GM12874 (cell line): ENCODE data around the gene IL15.

Experiments used
- TF ChIP-seq, protein P1 (sequence below): IDR thresholded peaks from 2 replicates; pipeline ENCODE4 v1.5.1; 2011; ENCODE audit warnings: low read depth, mild to moderate bottlenecking, control low read depth, low read length, moderate library complexity; ENCODE audit not compliant: insufficient read depth

The IL15 gene

DNA sequence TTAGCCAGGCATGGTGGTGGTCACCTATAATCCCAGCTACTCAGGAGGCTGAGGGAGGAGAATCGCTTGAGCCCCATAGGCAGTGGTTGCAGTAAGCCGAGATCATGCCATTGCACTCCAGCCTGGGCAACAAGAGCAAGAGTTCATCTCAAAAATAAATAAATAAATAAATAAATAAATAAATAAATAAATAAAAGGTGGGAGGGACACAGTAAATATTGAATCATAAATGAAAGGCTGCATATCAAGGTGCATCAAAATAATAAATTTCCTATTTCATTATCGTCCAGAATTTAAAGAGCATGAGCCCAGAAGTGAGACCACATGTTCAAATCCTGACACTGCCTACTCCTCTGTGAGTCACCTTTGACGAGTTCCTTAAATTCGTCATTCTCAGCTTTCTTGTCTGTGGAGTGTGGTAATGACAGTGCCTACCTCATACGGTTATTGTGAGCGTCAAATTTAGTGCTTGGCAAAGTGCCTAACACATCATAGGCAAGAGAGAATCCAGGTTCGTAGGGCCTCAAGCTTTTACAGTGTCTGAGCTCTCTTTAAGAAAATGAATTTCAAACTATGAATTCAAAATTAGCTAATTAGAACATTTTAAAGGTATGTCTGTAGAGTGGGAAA is 49.9 kb downstream of the IL15 start:
- TF ChIP-seq, protein P1, sequence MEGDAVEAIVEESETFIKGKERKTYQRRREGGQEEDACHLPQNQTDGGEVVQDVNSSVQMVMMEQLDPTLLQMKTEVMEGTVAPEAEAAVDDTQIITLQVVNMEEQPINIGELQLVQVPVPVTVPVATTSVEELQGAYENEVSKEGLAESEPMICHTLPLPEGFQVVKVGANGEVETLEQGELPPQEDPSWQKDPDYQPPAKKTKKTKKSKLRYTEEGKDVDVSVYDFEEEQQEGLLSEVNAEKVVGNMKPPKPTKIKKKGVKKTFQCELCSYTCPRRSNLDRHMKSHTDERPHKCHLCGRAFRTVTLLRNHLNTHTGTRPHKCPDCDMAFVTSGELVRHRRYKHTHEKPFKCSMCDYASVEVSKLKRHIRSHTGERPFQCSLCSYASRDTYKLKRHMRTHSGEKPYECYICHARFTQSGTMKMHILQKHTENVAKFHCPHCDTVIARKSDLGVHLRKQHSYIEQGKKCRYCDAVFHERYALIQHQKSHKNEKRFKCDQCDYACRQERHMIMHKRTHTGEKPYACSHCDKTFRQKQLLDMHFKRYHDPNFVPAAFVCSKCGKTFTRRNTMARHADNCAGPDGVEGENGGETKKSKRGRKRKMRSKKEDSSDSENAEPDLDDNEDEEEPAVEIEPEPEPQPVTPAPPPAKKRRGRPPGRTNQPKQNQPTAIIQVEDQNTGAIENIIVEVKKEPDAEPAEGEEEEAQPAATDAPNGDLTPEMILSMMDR: no peak

DNA sequence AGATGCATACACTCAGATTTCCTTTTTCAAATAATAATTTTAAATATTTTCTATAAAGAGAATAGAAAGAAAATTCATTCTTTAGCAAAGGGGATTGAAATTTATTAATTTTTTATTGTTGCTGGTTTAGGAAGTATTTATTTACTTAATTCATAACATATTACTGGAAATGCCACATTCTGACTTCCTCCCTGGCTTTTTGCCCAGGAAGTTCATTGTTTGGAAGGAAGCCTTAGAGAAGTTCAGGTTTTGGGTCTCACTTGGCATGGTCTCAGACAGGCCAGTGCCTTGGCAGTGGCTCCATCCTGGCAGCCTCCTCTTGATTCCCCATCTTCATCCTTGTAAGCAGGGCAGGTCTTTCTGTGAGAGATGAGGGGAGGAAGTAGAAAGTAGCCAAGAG is 50.5 kb downstream of the IL15 start:
- TF ChIP-seq, protein P1: no peak

DNA sequence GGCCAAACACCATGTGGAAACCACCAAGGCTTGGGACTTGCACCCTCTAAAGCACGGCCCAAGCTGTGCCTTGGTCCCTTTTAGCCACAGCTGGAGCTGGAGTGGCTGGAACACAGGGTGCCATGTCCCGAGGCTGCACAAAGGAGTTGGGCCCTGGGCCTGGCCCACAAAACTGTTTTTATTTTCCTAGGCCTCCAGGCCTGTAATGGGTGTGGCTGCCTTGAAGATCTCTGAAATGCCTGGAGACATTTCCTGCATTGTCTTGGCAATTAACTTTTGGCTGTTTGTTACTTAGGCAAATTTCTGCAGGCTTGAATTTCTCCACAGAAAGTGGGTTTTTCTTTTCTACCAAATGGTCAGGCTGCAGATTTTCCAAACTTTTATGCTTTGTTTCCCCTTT is 55.7 kb downstream of the IL15 start:
- TF ChIP-seq, protein P1: no peak

DNA sequence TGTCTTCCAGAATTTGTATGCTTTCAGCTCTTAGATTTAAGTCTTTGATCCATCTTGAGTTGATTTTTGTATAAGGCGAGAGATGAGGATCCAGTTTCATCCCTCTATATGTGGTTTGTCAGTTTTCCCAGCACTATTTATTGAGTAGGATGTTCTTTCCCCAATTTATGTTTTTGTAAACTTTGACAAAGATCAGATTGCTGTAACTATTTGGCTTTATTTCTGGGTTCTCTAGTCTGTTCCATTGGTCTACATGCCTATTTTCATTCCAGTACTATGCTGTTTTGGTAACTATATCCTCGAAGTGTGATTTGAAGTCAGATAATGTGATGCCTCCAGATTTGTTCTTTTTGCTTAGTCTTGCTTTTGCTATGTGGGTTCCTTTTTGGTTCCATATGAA is 60.7 kb downstream of the IL15 start:
- TF ChIP-seq, protein P1: no peak

DNA sequence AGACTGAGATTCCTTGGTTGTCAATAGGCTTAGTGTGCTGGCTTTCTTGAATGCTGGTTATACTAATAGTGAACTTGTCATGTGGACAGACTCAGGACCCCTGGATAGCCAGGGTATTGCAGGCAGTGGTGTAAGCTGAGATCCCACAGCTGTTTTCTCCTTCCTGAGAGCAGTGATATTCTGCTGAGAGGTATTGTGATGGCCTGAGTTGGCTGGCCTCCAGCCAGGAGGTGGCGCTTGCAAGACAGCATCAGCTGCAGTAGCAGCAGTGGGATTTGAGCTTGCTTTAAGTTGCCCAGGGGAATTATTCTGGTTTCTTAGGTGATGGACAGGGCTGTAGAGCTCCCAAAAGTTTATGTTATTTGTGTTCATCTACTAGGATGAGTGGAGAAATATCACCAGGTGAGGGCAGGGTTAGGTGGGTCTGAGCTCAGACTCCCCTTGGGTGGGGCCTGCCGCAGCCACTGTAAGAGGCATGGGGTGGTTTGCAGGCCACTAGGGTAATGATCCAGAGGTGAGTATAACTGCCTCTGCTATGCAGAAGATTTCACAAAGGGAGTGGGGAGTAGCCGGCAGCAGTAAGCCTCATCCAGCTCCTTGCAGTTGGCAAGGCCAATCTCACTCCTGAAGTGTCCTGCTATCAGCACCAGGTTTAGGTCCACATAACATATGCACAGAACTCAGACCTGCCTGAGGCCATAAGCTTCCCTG is 66.2 kb downstream of the IL15 start:
- TF ChIP-seq, protein P1: 0 out of 2 replicates have a peak, but pooled peaks have one; percentile 2

DNA sequence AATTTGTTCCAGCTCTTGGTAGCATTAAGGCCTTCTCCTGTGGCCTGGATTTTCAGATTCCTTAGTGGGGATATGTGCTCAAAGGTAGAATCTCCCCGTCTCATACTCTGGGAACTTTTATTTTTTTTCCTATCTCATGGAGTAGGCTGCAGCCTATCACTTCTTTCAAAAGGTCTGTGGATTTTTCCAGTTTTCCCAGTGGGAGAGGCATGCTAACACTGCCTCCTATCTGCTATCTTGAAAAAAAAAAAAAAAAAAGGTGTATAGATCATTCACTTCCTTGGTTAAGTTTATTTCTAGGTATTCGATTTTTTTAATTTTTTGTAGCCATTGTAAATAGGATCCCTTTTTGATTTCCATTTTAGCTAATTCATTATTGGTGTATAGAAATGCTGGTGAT is 67.1 kb downstream of the IL15 start:
- TF ChIP-seq, protein P1: no peak

DNA sequence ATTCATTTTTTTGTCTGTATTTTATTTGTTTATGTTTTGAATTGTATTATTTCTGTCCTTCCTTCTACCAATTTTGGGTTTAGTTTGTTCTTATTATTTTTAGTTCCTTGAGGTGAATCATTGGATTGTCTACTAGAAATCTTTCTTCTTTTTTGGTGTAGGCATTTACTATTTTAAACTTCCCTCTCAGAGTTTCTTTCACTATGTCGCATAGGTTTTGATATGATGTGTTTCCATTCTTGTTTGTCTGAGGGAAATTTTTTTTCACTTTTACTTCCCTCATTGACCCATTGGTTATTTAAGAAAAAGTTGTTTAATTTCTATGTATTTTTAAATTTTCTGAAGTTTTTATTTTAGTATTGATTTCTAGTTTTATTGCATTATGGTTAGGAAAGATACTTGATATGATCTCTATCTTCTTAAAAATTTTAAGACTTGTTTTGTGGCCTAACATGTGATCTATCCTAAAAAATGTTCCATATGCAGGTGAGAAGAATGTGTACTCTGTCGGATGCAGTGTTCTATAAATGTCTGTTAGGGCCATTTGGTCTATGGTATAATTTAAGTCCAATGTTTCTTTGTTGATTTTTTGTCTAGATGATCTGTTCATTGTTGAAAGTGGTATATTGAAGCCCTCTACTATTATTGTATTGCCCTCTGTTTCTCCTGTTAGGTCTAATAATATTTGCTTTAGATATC is 68.8 kb downstream of the IL15 start:
- TF ChIP-seq, protein P1: no peak
